Effector memory CD8-positive, alpha-beta T cell (primary cell): Measurements from ENCODE around the gene CNGB1.

Source experiments
- ATAC-seq: fragments of 150-1000 bp; cut with Tn5 transposase; replicated peaks from 2 replicates; pipeline ENCODE4 v1.10.0; 2021; ENCODE audit warnings: mild to moderate bottlenecking, moderate library complexity
- DNase-seq, 3 experiments: peaks; one replicate each; pipeline ENCODE4 v3.0.0; 2021
- H3K27ac Mint-ChIP-seq, 2 donors: one replicate each; pipeline ENCODE4 v1.8.0; 2022; ENCODE audit warnings: mild to moderate bottlenecking in 2 of 2, mixed read lengths in 2 of 2, moderate library complexity in 2 of 2
- H3K27me3 Mint-ChIP-seq, 2 donors: one replicate each; pipeline ENCODE4 v1.8.0; 2022; ENCODE audit warnings: mixed read lengths in 2 of 2
- H3K36me3 Mint-ChIP-seq: one replicate; pipeline ENCODE4 v1.8.0; 2022; ENCODE audit warnings: mild to moderate bottlenecking, moderate library complexity, mixed read lengths; ENCODE audit not compliant: insufficient read depth
- H3K4me1 Mint-ChIP-seq, 2 donors: one replicate each; pipeline ENCODE4 v1.8.0; 2022; ENCODE audit warnings: low read depth in 2 of 2, mixed read lengths in 2 of 2
- H3K4me3 Mint-ChIP-seq, 2 donors: one replicate each; pipeline ENCODE4 v1.8.0; 2022; ENCODE audit warnings: mild to moderate bottlenecking in 2 of 2, mixed read lengths in 2 of 2, moderate library complexity in 2 of 2
- H3K9me3 Mint-ChIP-seq, 2 donors: one replicate each; pipeline ENCODE4 v1.8.0; 2022; ENCODE audit warnings: mixed read lengths in 2 of 2

CNGB1 gene

GRCh38 chr16:57938936-57939871 is 31.7 kb downstream of the CNGB1 start:
- Mint-ChIP-seq H3K36me3 (no peaks in the 10 kb centered on the region), H3K27ac (no peak overlapping the region), H3K9me3 (no peaks in the 10 kb centered on the region), H3K27me3 (peaks cover 9 to 38% of the 10 kb centered on the region in 2 donors), H3K4me3 (no peak overlapping the region), H3K4me1 (peaks cover 0 to 2% of the 10 kb centered on the region in 2 donors)
- DNase-seq, result no peak
- ATAC-seq, result no peak

- no peak overlapping the region for H3K4me3 Mint-ChIP-seq
- ATAC-seq (no peak), DNase-seq (no peak)
- no peaks in the 10 kb centered on the region for H3K9me3 Mint-ChIP-seq
- no peaks in the 10 kb centered on the region for H3K36me3 Mint-ChIP-seq
- H3K4me1 Mint-ChIP-seq, result peaks cover 0 to 2% of the 10 kb centered on the region in 2 donors
- no peak overlapping the region for H3K27ac Mint-ChIP-seq
- H3K27me3 Mint-ChIP-seq, result peaks cover 9 to 38% of the 10 kb centered on the region in 2 donors
These were observed 32.4 kb downstream of the CNGB1 start for GRCh38 chr16:57938484-57938883.

- DNase-seq (no peak), ATAC-seq (no peak)
- H3K4me1 Mint-ChIP-seq, result peaks cover 0 to 2% of the 10 kb centered on the region in 2 donors
- H3K9me3 Mint-ChIP-seq, result no peaks in the 10 kb centered on the region
- peaks cover 9 to 38% of the 10 kb centered on the region in 2 donors for H3K27me3 Mint-ChIP-seq
- H3K4me3 Mint-ChIP-seq, result no peak overlapping the region
- no peaks in the 10 kb centered on the region for H3K36me3 Mint-ChIP-seq
- H3K27ac Mint-ChIP-seq, result no peak overlapping the region
These were observed 33.1 kb downstream of the CNGB1 start for GRCh38 chr16:57937861-57938260.

- H3K4me1 Mint-ChIP-seq, result peaks cover 0 to 5% of the 10 kb centered on the region in 2 donors
- peaks cover 9 to 38% of the 10 kb centered on the region in 2 donors for H3K27me3 Mint-ChIP-seq
- H3K36me3 Mint-ChIP-seq, result peaks cover 3% of the 10 kb centered on the region
- DNase-seq (no peak), ATAC-seq (no peak)
- no peak overlapping the region for H3K27ac Mint-ChIP-seq
- no peak overlapping the region for H3K4me3 Mint-ChIP-seq
- no peaks in the 10 kb centered on the region for H3K9me3 Mint-ChIP-seq
These were observed 35.0 kb downstream of the CNGB1 start for GRCh38 chr16:57935904-57936303.

- ATAC-seq (no peak), DNase-seq (no peak)
- no peaks in the 10 kb centered on the region for H3K9me3 Mint-ChIP-seq
- H3K27me3 Mint-ChIP-seq, result peaks cover 0 to 16% of the 10 kb centered on the region in 2 donors
- H3K36me3 Mint-ChIP-seq, result peaks cover 3% of the 10 kb centered on the region
- no peak overlapping the region for H3K4me3 Mint-ChIP-seq
- H3K27ac Mint-ChIP-seq, result no peak overlapping the region
- H3K4me1 Mint-ChIP-seq, result peaks cover 0 to 4% of the 10 kb centered on the region in 2 donors
These were observed 40.4 kb downstream of the CNGB1 start for GRCh38 chr16:57930533-57930932.

- Mint-ChIP-seq H3K27ac (peak overlapping the region in 1 of 2 donors; percentile 14), H3K27me3 (peaks cover 0 to 19% of the 10 kb centered on the region in 2 donors), H3K4me1 (peaks cover 0 to 4% of the 10 kb centered on the region in 2 donors), H3K36me3 (peaks cover 3% of the 10 kb centered on the region), H3K4me3 (no peak overlapping the region), H3K9me3 (no peaks in the 10 kb centered on the region)
- ATAC-seq, result no peak
- DNase-seq, result no peak
These were observed 41.7 kb downstream of the CNGB1 start for GRCh38 chr16:57929250-57929649.

GRCh38 chr16:57926041-57926440 is 44.9 kb downstream of the CNGB1 start:
- no peak for ATAC-seq
- Mint-ChIP-seq H3K36me3 (peaks cover 3% of the 10 kb centered on the region), H3K27me3 (peaks cover 8 to 30% of the 10 kb centered on the region in 2 donors), H3K9me3 (no peaks in the 10 kb centered on the region), H3K27ac (no peak overlapping the region), H3K4me3 (no peak overlapping the region), H3K4me1 (peaks cover 0 to 2% of the 10 kb centered on the region in 2 donors)
- DNase-seq, result no peak

GRCh38 chr16:57925310-57925709 is 45.6 kb downstream of the CNGB1 start:
- peaks cover 3% of the 10 kb centered on the region for H3K36me3 Mint-ChIP-seq
- no peak for ATAC-seq
- H3K9me3 Mint-ChIP-seq, result no peaks in the 10 kb centered on the region
- H3K4me3 Mint-ChIP-seq, result no peak overlapping the region
- H3K27me3 Mint-ChIP-seq, result peaks cover 8 to 30% of the 10 kb centered on the region in 2 donors
- no peak overlapping the region for H3K27ac Mint-ChIP-seq
- H3K4me1 Mint-ChIP-seq, result peaks cover 0 to 2% of the 10 kb centered on the region in 2 donors
- no peak for DNase-seq

- H3K4me1 Mint-ChIP-seq, result peaks cover 0 to 2% of the 10 kb centered on the region in 2 donors
These were observed 46.4 kb downstream of the CNGB1 start for GRCh38 chr16:57924514-57924913.

GRCh38 chr16:57923841-57924240 is 47.1 kb downstream of the CNGB1 start:
- no peak for DNase-seq
- Mint-ChIP-seq H3K27me3 (peaks cover 8 to 23% of the 10 kb centered on the region in 2 donors), H3K4me3 (no peak overlapping the region), H3K36me3 (peaks cover 3% of the 10 kb centered on the region), H3K9me3 (no peaks in the 10 kb centered on the region), H3K27ac (no peak overlapping the region), H3K4me1 (peaks cover 0 to 2% of the 10 kb centered on the region in 2 donors)
- no peak for ATAC-seq

More at GRCh38 chr16:57924514-57924913, 46.4 kb downstream of the CNGB1 start:
- no peak for ATAC-seq
- H3K27ac Mint-ChIP-seq, result no peak overlapping the region
- no peaks in the 10 kb centered on the region for H3K9me3 Mint-ChIP-seq
- DNase-seq, result no peak
- H3K4me3 Mint-ChIP-seq, result no peak overlapping the region
- peaks cover 3% of the 10 kb centered on the region for H3K36me3 Mint-ChIP-seq
- peaks cover 8 to 29% of the 10 kb centered on the region in 2 donors for H3K27me3 Mint-ChIP-seq

GRCh38 chr16:57923418-57923817 is 47.5 kb downstream of the CNGB1 start:
- no peak overlapping the region for H3K4me3 Mint-ChIP-seq
- peaks cover 8 to 18% of the 10 kb centered on the region in 2 donors for H3K27me3 Mint-ChIP-seq
- no peak overlapping the region for H3K27ac Mint-ChIP-seq
- peaks cover 3% of the 10 kb centered on the region for H3K36me3 Mint-ChIP-seq
- H3K9me3 Mint-ChIP-seq, result no peaks in the 10 kb centered on the region
- ATAC-seq, result no peak
- H3K4me1 Mint-ChIP-seq, result peaks cover 0 to 2% of the 10 kb centered on the region in 2 donors
- DNase-seq, result no peak

- no peak for ATAC-seq
- Mint-ChIP-seq H3K4me3 (no peak overlapping the region), H3K27me3 (peaks cover 8 to 14% of the 10 kb centered on the region in 2 donors), H3K9me3 (no peaks in the 10 kb centered on the region), H3K4me1 (no peaks in the 10 kb centered on the region), H3K27ac (no peak overlapping the region), H3K36me3 (peaks cover 3% of the 10 kb centered on the region)
- DNase-seq, result no peak
These were observed 50.1 kb downstream of the CNGB1 start for GRCh38 chr16:57920880-57921229.

GRCh38 chr16:57920215-57920879 is 50.6 kb downstream of the CNGB1 start:
- H3K27ac Mint-ChIP-seq, result no peak overlapping the region
- DNase-seq (no peak), ATAC-seq (no peak)
- H3K27me3 Mint-ChIP-seq, result peaks cover 8 to 14% of the 10 kb centered on the region in 2 donors
- H3K36me3 Mint-ChIP-seq, result peaks cover 3% of the 10 kb centered on the region
- H3K9me3 Mint-ChIP-seq, result no peaks in the 10 kb centered on the region
- no peaks in the 10 kb centered on the region for H3K4me1 Mint-ChIP-seq
- no peak overlapping the region for H3K4me3 Mint-ChIP-seq
